ENCODE measurements around the gene MRPS2.
"Not testable (repeated sequence)": the region's sequence is repeated elsewhere in the genome, so short reads cannot be mapped to it uniquely, and the experiment has no call there.

The MRPS2 gene

GRCh38 chr9:135534826-135535225 lies 34.3 kb downstream of the MRPS2 start:
- not testable (repeated sequence) for DNase-seq

DNA sequence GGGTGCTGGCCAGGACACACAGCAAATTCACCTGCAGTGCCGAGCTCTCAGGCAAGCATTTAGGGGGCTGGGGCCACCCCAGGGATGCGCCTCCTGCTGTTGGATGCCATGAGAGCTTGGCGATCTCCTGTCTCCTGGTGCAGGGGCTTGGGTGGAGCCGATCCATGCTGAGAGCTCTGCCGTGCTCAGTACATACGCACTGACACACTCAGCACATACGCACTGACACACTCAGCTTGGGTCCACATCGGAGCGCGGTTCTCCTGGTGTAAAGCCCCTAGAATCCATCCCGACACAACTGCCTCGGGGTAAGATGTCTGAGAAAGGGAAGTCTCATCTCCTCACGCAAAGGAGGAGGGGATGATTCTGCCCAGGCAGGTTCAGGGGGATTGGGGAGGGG lies 35.1 kb downstream of the MRPS2 start:
- not testable (repeated sequence) for DNase-seq

DNA sequence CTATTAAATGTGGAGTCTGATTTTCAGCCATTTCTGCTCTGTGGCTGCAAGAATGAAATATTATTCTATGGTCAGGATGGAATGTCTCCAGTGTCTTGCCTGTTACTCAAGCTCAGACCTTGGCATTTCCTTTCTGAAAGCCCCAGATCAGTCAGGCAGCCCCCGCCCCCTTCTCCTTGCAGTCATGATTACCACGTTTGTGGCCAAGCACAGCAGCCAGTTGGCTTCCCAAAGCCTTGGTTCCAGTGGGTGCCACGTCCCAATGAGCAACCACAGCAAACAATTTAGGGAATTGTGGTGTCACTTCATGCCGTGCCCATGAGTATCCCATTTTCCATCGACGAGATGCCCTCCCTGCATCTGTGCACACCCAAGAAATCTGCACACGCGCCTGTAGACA lies 35.7 kb downstream of the MRPS2 start:
- no peak for DNase-seq

DNA sequence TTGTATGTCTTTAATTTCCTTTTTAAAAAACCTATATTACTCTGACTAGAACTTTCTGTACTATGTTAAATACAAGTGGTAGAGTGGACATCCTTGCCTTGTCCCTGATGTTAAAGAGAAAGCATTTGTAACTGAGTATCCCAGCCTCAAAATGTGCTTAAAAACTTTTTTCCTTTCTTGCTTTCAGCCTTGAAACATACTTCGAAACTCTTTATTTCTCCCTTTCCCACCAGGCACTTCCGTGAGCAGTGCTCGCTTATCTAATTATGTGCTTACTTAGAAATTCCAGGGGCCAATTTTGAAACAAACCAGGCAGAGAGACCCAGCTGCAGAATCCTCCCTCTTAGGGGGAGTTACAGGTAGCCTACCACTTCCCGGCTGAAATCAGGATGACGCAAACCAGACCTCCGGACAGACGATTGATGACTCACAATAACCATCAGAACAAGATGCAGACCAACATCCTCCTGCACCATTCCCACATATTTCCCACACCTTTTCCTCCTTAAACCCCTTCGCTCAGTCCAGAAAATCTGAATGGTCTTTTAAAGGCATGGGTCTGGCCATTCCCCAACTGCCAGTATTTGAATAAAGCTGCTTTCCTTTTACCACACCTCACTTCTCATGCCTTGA lies 42.9 kb downstream of the MRPS2 start:
- not testable (repeated sequence) for DNase-seq

DNA sequence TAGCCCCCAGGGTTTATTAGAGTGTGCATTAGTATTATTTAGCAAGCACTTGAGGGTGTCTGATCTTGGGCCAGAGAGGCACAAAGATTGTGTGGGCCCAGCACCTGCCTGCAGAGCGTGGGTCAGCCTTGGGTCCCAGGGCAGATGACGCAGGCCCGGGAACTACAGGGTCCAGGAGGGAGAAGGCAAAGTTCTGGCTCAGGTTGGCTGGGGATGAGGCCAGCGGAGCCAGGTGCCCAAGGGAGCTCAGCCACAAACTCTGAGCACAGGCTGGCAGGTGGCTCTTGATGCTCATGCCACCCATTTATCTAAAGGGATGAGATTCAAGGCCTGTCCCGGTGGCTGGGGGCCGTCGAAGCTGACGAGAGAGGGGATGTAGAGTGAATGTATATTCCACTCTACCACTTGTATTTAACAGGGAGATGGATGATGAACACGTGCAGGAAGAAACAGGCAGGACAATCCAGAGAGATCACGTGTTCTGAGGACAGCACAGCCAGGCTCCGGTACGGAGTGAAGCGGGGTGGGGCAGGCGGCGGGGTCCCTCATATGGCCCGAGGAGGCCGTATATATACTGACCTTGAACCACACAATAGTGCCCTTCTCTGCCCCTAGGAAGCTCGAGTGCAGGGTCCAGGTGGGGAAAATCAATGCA lies 44.6 kb downstream of the MRPS2 start:
- no peak for DNase-seq

- DNase-seq, result not testable (repeated sequence)
These were observed 45.2 kb downstream of the MRPS2 start, which contains the start of gene OBP2A for GRCh38 chr9:135545646-135546176. Gene OBP2A (plus strand): TSS chr9:135546126. CDS start chr9:135546181, 55 bp downstream.

- DNase-seq, result not testable (repeated sequence)
These were observed 46.5 kb downstream of the MRPS2 start for GRCh38 chr9:135546792-135547617.

DNA sequence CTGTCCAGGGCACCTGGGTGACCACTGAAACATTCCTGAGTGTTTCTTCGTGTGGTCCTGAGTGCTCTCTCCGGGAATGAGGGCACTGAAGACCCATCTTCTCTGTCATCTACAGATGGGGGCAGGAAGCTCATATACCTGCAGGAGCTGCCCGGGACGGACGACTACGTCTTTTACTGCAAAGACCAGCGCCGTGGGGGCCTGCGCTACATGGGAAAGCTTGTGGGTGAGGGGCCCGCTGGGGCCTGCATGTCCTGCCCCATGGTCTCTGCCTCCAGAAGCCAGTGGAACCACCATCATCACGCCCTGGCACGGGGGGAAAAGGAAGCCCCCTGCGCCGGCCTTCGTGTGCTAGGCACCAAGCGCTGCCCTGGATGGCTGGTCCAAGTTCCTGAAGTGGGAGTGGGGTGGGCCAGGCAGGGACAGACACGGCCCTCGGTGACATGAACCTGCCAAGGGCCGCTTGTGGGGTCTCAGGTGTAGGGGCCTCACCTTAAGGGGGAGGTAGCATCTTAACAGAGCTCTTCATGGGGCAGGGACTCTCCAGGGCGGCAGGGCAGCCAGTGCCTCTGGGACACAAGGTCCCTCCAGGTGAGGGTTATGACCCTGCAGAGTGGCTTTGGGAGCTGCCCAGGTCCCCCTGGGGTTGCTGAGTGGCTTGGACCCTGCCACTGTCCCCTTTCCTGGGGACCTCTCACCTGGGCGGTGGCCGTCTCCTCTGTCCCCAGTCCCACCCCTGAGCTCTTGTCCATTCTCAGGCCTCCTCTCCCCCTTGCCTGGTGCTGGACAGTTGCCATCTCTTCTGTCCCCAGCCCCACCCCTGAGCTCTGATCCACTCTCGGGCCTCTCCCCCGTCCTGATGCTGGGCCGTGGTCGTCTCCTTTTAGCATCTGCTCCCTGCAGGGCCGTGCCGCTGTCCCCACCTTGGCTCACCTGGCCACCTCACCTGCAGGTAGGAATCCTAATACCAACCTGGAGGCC lies 47.6 kb downstream of the MRPS2 start:
- DNase-seq, result no peak

DNA sequence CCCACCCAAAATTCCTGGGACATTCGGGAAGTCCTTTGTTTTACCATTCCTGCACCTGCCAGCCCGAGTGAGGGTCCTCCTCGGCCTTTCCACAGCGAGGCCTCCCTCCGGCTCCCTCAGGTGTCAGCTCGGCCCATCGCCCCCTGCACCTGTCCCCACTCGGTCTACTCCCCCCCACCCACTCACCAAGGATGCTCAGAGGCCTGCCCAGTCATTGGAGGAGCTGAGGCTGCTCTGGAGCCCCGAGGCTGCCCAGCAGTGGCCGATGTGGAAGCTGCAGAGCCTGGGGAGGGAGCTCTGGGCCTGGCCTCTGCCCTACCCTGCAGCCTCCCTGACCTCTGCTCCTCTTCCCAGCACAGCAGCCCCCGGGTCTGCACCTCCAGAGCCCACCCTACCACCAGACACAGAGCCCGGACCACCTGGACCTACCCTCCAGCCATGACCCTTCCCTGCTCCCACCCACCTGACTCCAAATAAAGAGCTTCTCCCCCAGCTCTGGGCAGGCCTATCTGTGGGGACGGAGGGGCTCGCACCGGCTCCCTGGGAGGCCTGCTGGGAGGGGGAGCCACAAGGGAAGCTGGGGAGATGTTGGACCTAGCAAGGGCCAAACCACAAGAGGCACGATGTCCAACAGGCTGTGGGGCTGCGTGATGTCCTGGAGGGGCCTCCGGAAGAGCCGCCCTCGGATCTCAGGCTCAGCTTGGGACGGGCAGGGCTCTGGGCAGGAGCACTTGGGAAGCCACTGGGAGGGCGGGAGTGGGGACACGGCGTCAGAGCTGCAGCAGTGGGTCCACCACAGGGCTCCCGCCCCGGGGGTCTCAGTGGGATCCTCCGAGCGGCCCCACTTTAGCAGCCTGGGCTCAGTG lies 49.2 kb downstream of the MRPS2 start:
- not testable (repeated sequence) for DNase-seq

DNA sequence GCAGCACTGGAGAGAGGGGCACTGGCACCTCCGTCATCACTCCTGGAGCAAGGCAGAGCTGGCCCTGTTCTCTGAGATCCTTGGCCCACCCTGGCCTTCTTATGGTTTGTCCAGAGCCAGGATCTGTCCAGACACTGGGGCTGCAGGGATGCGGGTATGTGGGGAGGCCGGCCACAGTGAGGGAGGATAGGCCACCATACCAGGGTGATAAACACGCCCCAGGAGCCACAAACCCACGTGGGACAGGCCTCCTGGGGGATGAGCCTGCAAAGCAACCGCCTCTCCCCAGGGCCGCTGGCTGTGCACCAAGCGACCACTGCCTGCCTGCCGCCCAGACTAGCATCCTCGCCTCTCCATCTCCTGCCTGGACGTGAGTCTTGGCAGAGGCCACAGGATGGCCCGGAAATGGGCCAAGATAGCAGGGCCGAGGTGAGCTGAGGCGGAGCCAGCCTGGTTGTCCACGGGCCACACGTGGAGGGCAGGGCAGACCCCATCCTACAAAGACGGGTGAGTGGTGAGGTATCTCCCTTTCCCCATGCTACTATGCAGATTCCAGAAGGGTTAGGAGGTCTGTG lies 49.9 kb downstream of the MRPS2 start:
- no peak for DNase-seq

- DNase-seq, result no peak
These were observed 50.5 kb downstream of the MRPS2 start for GRCh38 chr9:135551031-135551430.

- no peak for DNase-seq
These were observed 51.0 kb downstream of the MRPS2 start for GRCh38 chr9:135551456-135551855.

- DNase-seq, result no peak
These were observed 51.7 kb downstream of the MRPS2 start for GRCh38 chr9:135552021-135552697.

GRCh38 chr9:135552698-135553171 lies 52.3 kb downstream of the MRPS2 start:
- no peak for DNase-seq

Measured in CD4-positive, alpha-beta T cell treated with Interleukin-17A for 4 hours (primary cell).